ENCODE measurements around the gene S1PR5. TPM values are rescaled to one million over a fixed set of nuclear protein-coding genes. Genes with fewer than 3 reads are reported as not detected.

S1PR5 gene
- total RNA-seq, 2 experiments from 2014 or later: 0.12 to 0.40 TPM

GRCh38 chr19:10510301-10510802, 6.9 kb downstream of the S1PR5 start:
- H3K27ac Mint-ChIP-seq: no peak overlapping the region
- peak; percentile 72 for DNase-seq
- no peaks in the 10 kb centered on the region for H3K36me3 Mint-ChIP-seq
- H3K4me1 Mint-ChIP-seq (ENCODE audit: low read depth): peaks cover 15% of the 10 kb centered on the region
- H3K9me3 Mint-ChIP-seq: no peaks in the 10 kb centered on the region
- ChIA-PET POLR2A (no interaction called here), CTCF (interaction anchor here (1.0 to 3.4 kb wide), 7 partner anchors 11 to 230 kb away, joined by 3 to 21 read pairs (median 4); no protein-coding TSS in a partner anchor)
- intact Hi-C loops (cut with micrococcal nuclease): no loop called here
- H3K4me3 Mint-ChIP-seq: no peak overlapping the region
- peaks cover 23% of the 10 kb centered on the region for H3K27me3 Mint-ChIP-seq

- Mint-ChIP-seq H3K27ac (peak overlapping the region; percentile 14), H3K4me3 (peak overlapping the region; percentile 13), H3K27me3 (peaks cover 10% of the 10 kb centered on the region), H3K36me3 (no peaks in the 10 kb centered on the region), H3K4me1 (ENCODE audit: low read depth) (peaks cover 14% of the 10 kb centered on the region), H3K9me3 (no peaks in the 10 kb centered on the region)
- intact Hi-C loops (cut with micrococcal nuclease): loop anchor here (5.0 kb wide), 2 partner anchors 34 to 189 kb away; partner anchors contain the start of gene ATG4D
- CTCF ChIA-PET: interaction anchor here (0.6 to 3.0 kb wide), 12 partner anchors 8 to 191 kb away, joined by 3 to 21 read pairs (median 4); partner anchors contain the start of gene S1PR5
- POLR2A ChIA-PET: interaction anchor here (1.5 to 1.9 kb wide), 2 partner anchors 35 to 83 kb away, joined by 3 to 4 read pairs; partner anchors contain the start of gene ATG4D
- peak; percentile 73 for DNase-seq
Measured at GRCh38 chr19:10508707-10509106, 8.5 kb downstream of the S1PR5 start.

- CTCF ChIA-PET: interaction anchor here (0.9 to 3.0 kb wide), 11 partner anchors 9 to 191 kb away, joined by 3 to 21 read pairs (median 4); partner anchors contain the start of gene S1PR5
- Mint-ChIP-seq H3K4me3 (no peak overlapping the region), H3K4me1 (ENCODE audit: low read depth) (peaks cover 17% of the 10 kb centered on the region), H3K36me3 (peaks cover 1% of the 10 kb centered on the region), H3K27ac (no peak overlapping the region), H3K27me3 (peaks cover 4% of the 10 kb centered on the region), H3K9me3 (no peaks in the 10 kb centered on the region)
- DNase-seq: no peak
- intact Hi-C loops (cut with micrococcal nuclease): loop anchor here (5.0 kb wide), 2 partner anchors 34 to 189 kb away; partner anchors contain the start of gene ATG4D
- POLR2A ChIA-PET: interaction anchor here (1.5 to 1.9 kb wide), 2 partner anchors 35 to 82 kb away, joined by 3 to 4 read pairs; partner anchors contain the start of gene ATG4D
Measured at GRCh38 chr19:10508036-10508435, 9.2 kb downstream of the S1PR5 start.

- POLR2A ChIA-PET: interaction anchor here (0.6 kb wide), 1 partner anchor 21 kb away, joined by 3 read pairs; no protein-coding TSS in a partner anchor
- intact Hi-C loops (cut with micrococcal nuclease): loop anchor here (1.0 to 5.0 kb wide), 3 partner anchors 37 to 192 kb away; partner anchors contain the start of gene ATG4D
- DNase-seq: peak; percentile 90
- H3K36me3 Mint-ChIP-seq: peaks cover 5% of the 10 kb centered on the region
- no peak overlapping the region for H3K4me3 Mint-ChIP-seq
- H3K9me3 Mint-ChIP-seq: no peaks in the 10 kb centered on the region
- no peaks in the 10 kb centered on the region for H3K27me3 Mint-ChIP-seq
- H3K27ac Mint-ChIP-seq: peak overlapping the region; percentile 7
- CTCF ChIA-PET: interaction anchor here (0.7 to 2.1 kb wide), 13 partner anchors 9 to 140 kb away, joined by 3 to 10 read pairs (median 6); partner anchors contain the start of genes CDC37 and S1PR5
- H3K4me1 Mint-ChIP-seq (ENCODE audit: low read depth): peaks cover 24% of the 10 kb centered on the region
Measured at GRCh38 chr19:10505583-10506229, 11.5 kb downstream of the S1PR5 start.

- Mint-ChIP-seq H3K9me3 (no peaks in the 10 kb centered on the region), H3K27ac (peak within 1 kb of the TSS; percentile 91), H3K27me3 (no peaks in the 10 kb centered on the region), H3K36me3 (peaks cover 21% of the 10 kb centered on the region), H3K4me1 (ENCODE audit: low read depth) (peaks cover 35% of the 10 kb centered on the region), H3K4me3 (peak within 1 kb of the TSS; percentile 90)
- ChIA-PET CTCF (interaction anchor here (1.1 to 1.2 kb wide), 3 partner anchors 38 to 196 kb away, joined by 3 to 5 read pairs (median 3); no protein-coding TSS in a partner anchor), POLR2A (interaction anchor here (0.9 to 1.0 kb wide), 3 partner anchors 51 to 99 kb away, joined by 3 read pairs; partner anchors contain the start of genes CDC37 and CDKN2D)
- peak; percentile 40 for DNase-seq
- intact Hi-C loops (cut with micrococcal nuclease): loop anchor here (2.0 kb wide), 2 partner anchors 100 to 150 kb away; partner anchors contain the start of gene CDC37
Measured at GRCh38 chr19:10503002-10503789, 14.1 kb downstream of the S1PR5 start, which contains the start of gene KEAP1. KEAP1 (minus strand) TSS chr19:10503356; CDS start chr19:10500033, 3,323 bp downstream.

GRCh38 chr19:10502524-10503001, 14.7 kb downstream of the S1PR5 start:
- peaks cover 21% of the 10 kb centered on the region for H3K36me3 Mint-ChIP-seq
- H3K4me3 Mint-ChIP-seq: peak overlapping the region; percentile 90
- peaks cover 35% of the 10 kb centered on the region for H3K4me1 Mint-ChIP-seq (ENCODE audit: low read depth)
- H3K9me3 Mint-ChIP-seq: no peaks in the 10 kb centered on the region
- ChIA-PET CTCF (no interaction called here), POLR2A (interaction anchor here (1.0 kb wide), 1 partner anchor 99 kb away, joined by 3 read pairs; the partner anchor contains the start of gene CDC37)
- no peaks in the 10 kb centered on the region for H3K27me3 Mint-ChIP-seq
- peak; percentile 94 for DNase-seq
- H3K27ac Mint-ChIP-seq: peak overlapping the region; percentile 84
- intact Hi-C loops (cut with micrococcal nuclease): loop anchor here (1.0 to 2.0 kb wide), 3 partner anchors 64 to 150 kb away; partner anchors contain the start of genes CDC37 and KRI1

- POLR2A ChIA-PET: interaction anchor here (1.0 kb wide), 1 partner anchor 98 kb away, joined by 3 read pairs; the partner anchor contains the start of gene CDC37
Measured at GRCh38 chr19:10501971-10502523, 15.2 kb downstream of the S1PR5 start.

GRCh38 chr19:10500247-10500592, 17.0 kb downstream of the S1PR5 start:
- intact Hi-C loops (cut with micrococcal nuclease): no loop called here

More at GRCh38 chr19:10501971-10502523, 15.2 kb downstream of the S1PR5 start:
- H3K27me3 Mint-ChIP-seq: no peaks in the 10 kb centered on the region
- H3K4me3 Mint-ChIP-seq: peak overlapping the region; percentile 90
- H3K9me3 Mint-ChIP-seq: no peaks in the 10 kb centered on the region
- intact Hi-C loops (cut with micrococcal nuclease): loop anchor here (1.0 to 2.0 kb wide), 3 partner anchors 64 to 151 kb away; partner anchors contain the start of genes CDC37 and KRI1
- H3K27ac Mint-ChIP-seq: peak overlapping the region; percentile 84
- peaks cover 25% of the 10 kb centered on the region for H3K36me3 Mint-ChIP-seq
- peak; percentile 62 for DNase-seq
- CTCF ChIA-PET: no interaction called here
- peaks cover 37% of the 10 kb centered on the region for H3K4me1 Mint-ChIP-seq (ENCODE audit: low read depth)

GRCh38 chr19:10499550-10500246, 17.5 kb downstream of the S1PR5 start:
- H3K4me1 Mint-ChIP-seq (ENCODE audit: low read depth): peaks cover 31% of the 10 kb centered on the region
- H3K4me3 Mint-ChIP-seq: no peak overlapping the region
- H3K36me3 Mint-ChIP-seq: peaks cover 26% of the 10 kb centered on the region
- ChIA-PET CTCF (interaction anchor here (0.8 to 1.5 kb wide), 3 partner anchors 8 to 96 kb away, joined by 3 to 4 read pairs (median 3); no protein-coding TSS in a partner anchor), POLR2A (interaction anchor here (0.5 to 1.1 kb wide), 2 partner anchors 53 to 67 kb away, joined by 3 to 4 read pairs; no protein-coding TSS in a partner anchor)
- intact Hi-C loops (cut with micrococcal nuclease): no loop called here
- no peak overlapping the region for H3K27ac Mint-ChIP-seq
- H3K9me3 Mint-ChIP-seq: no peaks in the 10 kb centered on the region
- no peak for DNase-seq
- H3K27me3 Mint-ChIP-seq: no peaks in the 10 kb centered on the region

More at GRCh38 chr19:10500247-10500592, 17.0 kb downstream of the S1PR5 start:
- H3K9me3 Mint-ChIP-seq: no peaks in the 10 kb centered on the region
- POLR2A ChIA-PET: interaction anchor here (0.5 to 1.1 kb wide), 2 partner anchors 54 to 67 kb away, joined by 3 to 4 read pairs; no protein-coding TSS in a partner anchor
- peaks cover 26% of the 10 kb centered on the region for H3K36me3 Mint-ChIP-seq
- peak overlapping the region; percentile 55 for H3K4me3 Mint-ChIP-seq
- H3K4me1 Mint-ChIP-seq (ENCODE audit: low read depth): peaks cover 31% of the 10 kb centered on the region
- peak overlapping the region; percentile 9 for H3K27ac Mint-ChIP-seq
- DNase-seq: no peak
- H3K27me3 Mint-ChIP-seq: no peaks in the 10 kb centered on the region
- CTCF ChIA-PET: interaction anchor here (0.8 to 1.5 kb wide), 4 partner anchors 8 to 199 kb away, joined by 3 to 4 read pairs (median 4); no protein-coding TSS in a partner anchor

GRCh38 chr19:10497371-10497770, 19.9 kb downstream of the S1PR5 start:
- Mint-ChIP-seq H3K9me3 (no peaks in the 10 kb centered on the region), H3K27ac (no peak overlapping the region), H3K27me3 (no peaks in the 10 kb centered on the region), H3K4me1 (ENCODE audit: low read depth) (peaks cover 28% of the 10 kb centered on the region), H3K4me3 (no peak overlapping the region), H3K36me3 (peaks cover 30% of the 10 kb centered on the region)
- DNase-seq: no peak
- ChIA-PET POLR2A (interaction anchor here (0.6 kb wide), 1 partner anchor 75 kb away, joined by 3 read pairs; no protein-coding TSS in a partner anchor), CTCF (interaction anchor here (0.5 to 1.7 kb wide), 3 partner anchors 8 to 32 kb away, joined by 3 to 4 read pairs (median 3); no protein-coding TSS in a partner anchor)
- intact Hi-C loops (cut with micrococcal nuclease): no loop called here

All from activated CD4-positive, alpha-beta memory T cell treated with anti-CD3 and anti-CD28 coated beads for 36 hours (primary cell).